ENCODE results near the gene CTNND1. TPM values are rescaled to one million over a fixed set of nuclear protein-coding genes. Genes with fewer than 3 reads are reported as not detected.
A peak's percentile ranks its signal among the peaks of the same experiment; 100 is the strongest.

Gene CTNND1
- total RNA-seq, 1 experiment from 2014 or later = 108 TPM

- H3K27me3 ChIP-seq (ENCODE audit: control insufficient read depth, insufficient read depth, low read length) = no peaks in the 10 kb centered on the region
- H3K36me3 ChIP-seq (replicated peaks; ENCODE audit: control insufficient read depth, insufficient read depth, low read length) = no peaks in the 10 kb centered on the region
- DNase-seq = no peak
- no peak overlapping the region for H3K4me3 ChIP-seq (ENCODE audit: insufficient read depth, low read depth, low read length)
These were observed 14.5 kb downstream of the CTNND1 start for GRCh38 chr11:57776031-57776521.

- no peak overlapping the region for H3K4me3 ChIP-seq (ENCODE audit: insufficient read depth, low read depth, low read length)
- no peaks in the 10 kb centered on the region for H3K36me3 ChIP-seq (replicated peaks; ENCODE audit: control insufficient read depth, insufficient read depth, low read length)
- no peak for DNase-seq
- no peaks in the 10 kb centered on the region for H3K27me3 ChIP-seq (ENCODE audit: control insufficient read depth, insufficient read depth, low read length)
These were observed 15.1 kb downstream of the CTNND1 start for GRCh38 chr11:57776577-57777210.

- DNase-seq = no peak
These were observed 16.3 kb downstream of the CTNND1 start for GRCh38 chr11:57777969-57778317.

GRCh38 chr11:57778318-57779037 lies 16.9 kb downstream of the CTNND1 start:
- Histone ChIP-seq H3K36me3 (replicated peaks; ENCODE audit: control insufficient read depth, insufficient read depth, low read length) (no peaks in the 10 kb centered on the region), H3K4me3 (ENCODE audit: insufficient read depth, low read depth, low read length) (no peak overlapping the region), H3K27me3 (ENCODE audit: control insufficient read depth, insufficient read depth, low read length) (no peaks in the 10 kb centered on the region)
- peak; percentile 55 for DNase-seq

More at GRCh38 chr11:57777969-57778317, 16.3 kb downstream of the CTNND1 start:
- H3K4me3 ChIP-seq (ENCODE audit: insufficient read depth, low read depth, low read length) = no peak overlapping the region
- no peaks in the 10 kb centered on the region for H3K36me3 ChIP-seq (replicated peaks; ENCODE audit: control insufficient read depth, insufficient read depth, low read length)
- no peaks in the 10 kb centered on the region for H3K27me3 ChIP-seq (ENCODE audit: control insufficient read depth, insufficient read depth, low read length)

- no peak overlapping the region for H3K4me3 ChIP-seq (ENCODE audit: insufficient read depth, low read depth, low read length)
- no peak for DNase-seq
- H3K27me3 ChIP-seq (ENCODE audit: control insufficient read depth, insufficient read depth, low read length) = no peaks in the 10 kb centered on the region
- no peaks in the 10 kb centered on the region for H3K36me3 ChIP-seq (replicated peaks; ENCODE audit: control insufficient read depth, insufficient read depth, low read length)
These were observed 17.7 kb downstream of the CTNND1 start for GRCh38 chr11:57779276-57779675.

GRCh38 chr11:57781529-57781943 lies 19.9 kb downstream of the CTNND1 start:
- no peak overlapping the region for H3K4me3 ChIP-seq (ENCODE audit: insufficient read depth, low read depth, low read length)

GRCh38 chr11:57785072-57785471 lies 23.5 kb downstream of the CTNND1 start:
- Histone ChIP-seq H3K4me3 (ENCODE audit: insufficient read depth, low read depth, low read length) (no peak overlapping the region), H3K27me3 (ENCODE audit: control insufficient read depth, insufficient read depth, low read length) (no peaks in the 10 kb centered on the region), H3K36me3 (replicated peaks; ENCODE audit: control insufficient read depth, insufficient read depth, low read length) (no peaks in the 10 kb centered on the region)
- no peak for DNase-seq

More at GRCh38 chr11:57781529-57781943, 19.9 kb downstream of the CTNND1 start:
- DNase-seq = peak; percentile 64
- Histone ChIP-seq H3K27me3 (ENCODE audit: control insufficient read depth, insufficient read depth, low read length) (no peaks in the 10 kb centered on the region), H3K36me3 (replicated peaks; ENCODE audit: control insufficient read depth, insufficient read depth, low read length) (no peaks in the 10 kb centered on the region)

- no peaks in the 10 kb centered on the region; the same call in 1 of the 2 replicates for H3K36me3 ChIP-seq (replicated peaks; ENCODE audit: control insufficient read depth, insufficient read depth, low read length)
- H3K4me3 ChIP-seq (ENCODE audit: insufficient read depth, low read depth, low read length) = no peak overlapping the region
- H3K27me3 ChIP-seq (ENCODE audit: control insufficient read depth, insufficient read depth, low read length) = no peaks in the 10 kb centered on the region
- DNase-seq = no peak
These were observed 24.8 kb downstream of the CTNND1 start for GRCh38 chr11:57786436-57786835.

- H3K27me3 ChIP-seq (ENCODE audit: control insufficient read depth, insufficient read depth, low read length) = no peaks in the 10 kb centered on the region
- no peak for DNase-seq
- no peaks in the 10 kb centered on the region; the same call in 1 of the 2 replicates for H3K36me3 ChIP-seq (replicated peaks; ENCODE audit: control insufficient read depth, insufficient read depth, low read length)
- no peak overlapping the region for H3K4me3 ChIP-seq (ENCODE audit: insufficient read depth, low read depth, low read length)
These were observed 25.5 kb downstream of the CTNND1 start for GRCh38 chr11:57787006-57787604.

- Histone ChIP-seq H3K27me3 (ENCODE audit: control insufficient read depth, insufficient read depth, low read length) (no peaks in the 10 kb centered on the region), H3K36me3 (replicated peaks; ENCODE audit: control insufficient read depth, insufficient read depth, low read length) (no peaks in the 10 kb centered on the region; the same call in 1 of the 2 replicates), H3K4me3 (ENCODE audit: insufficient read depth, low read depth, low read length) (no peak overlapping the region)
- DNase-seq = peak; percentile 72
These were observed 26.5 kb downstream of the CTNND1 start for GRCh38 chr11:57787920-57788702.

GRCh38 chr11:57788703-57789088 lies 27.1 kb downstream of the CTNND1 start:
- Histone ChIP-seq H3K4me3 (ENCODE audit: insufficient read depth, low read depth, low read length) (no peak overlapping the region), H3K36me3 (replicated peaks; ENCODE audit: control insufficient read depth, insufficient read depth, low read length) (no peaks in the 10 kb centered on the region; the same call in 1 of the 2 replicates), H3K27me3 (ENCODE audit: control insufficient read depth, insufficient read depth, low read length) (no peaks in the 10 kb centered on the region)
- no peak for DNase-seq

GRCh38 chr11:57791321-57792059 lies 29.9 kb downstream of the CTNND1 start:
- DNase-seq = peak; percentile 30
- H3K4me3 ChIP-seq (ENCODE audit: insufficient read depth, low read depth, low read length) = no peak overlapping the region
- H3K36me3 ChIP-seq (replicated peaks; ENCODE audit: control insufficient read depth, insufficient read depth, low read length) = peaks cover 7% of the 10 kb centered on the region

GRCh38 chr11:57792060-57792541 lies 30.5 kb downstream of the CTNND1 start:
- no peaks in the 10 kb centered on the region for H3K27me3 ChIP-seq (ENCODE audit: control insufficient read depth, insufficient read depth, low read length)
- H3K4me3 ChIP-seq (ENCODE audit: insufficient read depth, low read depth, low read length) = no peak overlapping the region
- peaks cover 12% of the 10 kb centered on the region for H3K36me3 ChIP-seq (replicated peaks; ENCODE audit: control insufficient read depth, insufficient read depth, low read length)
- no peak for DNase-seq

More at GRCh38 chr11:57791321-57792059, 29.9 kb downstream of the CTNND1 start:
- H3K27me3 ChIP-seq (ENCODE audit: control insufficient read depth, insufficient read depth, low read length) = no peaks in the 10 kb centered on the region
